GM23338 (cell line): ENCODE data around the gene RCBTB1. TPM values are rescaled to one million over a fixed set of nuclear protein-coding genes. Genes with fewer than 3 reads are reported as not detected.

Source experiments
- ATAC-seq: fragments of 200-7000 bp; cut with Tn5 transposase; 3 replicates; pipeline ENCODE4 v1.9.1; 2020
- DNase-seq: peaks from one replicate; pipeline ENCODE4 v3.0.0-alpha.2; 2015; ENCODE audit warnings: low spot score
- H2AFZ ChIP-seq: fragments of 200-600 bp; sonication (generic); 2 replicates; pipeline ENCODE4 v1.8.0; 2016; ENCODE audit warnings: antibody characterized with exemption, mild to moderate bottlenecking, moderate library complexity
- H3F3A ChIP-seq: fragments of 200-600 bp; sonication (generic); replicated peaks from 2 replicates; pipeline ENCODE4 v1.8.0; 2017; ENCODE audit warnings: antibody characterized with exemption, mixed run types, low read depth
- H3K27ac ChIP-seq: fragments of 200-600 bp; sonication (generic); 2 replicates; pipeline ENCODE4 v1.6.1; 2016; ENCODE audit warnings: low read depth
- H3K27me3 ChIP-seq: fragments of 200-600 bp; sonication (generic); 2 replicates; pipeline ENCODE4 v1.8.0; 2016; ENCODE audit warnings: mild to moderate bottlenecking, mixed run types, moderate library complexity; ENCODE audit not compliant: insufficient read depth
- H3K36me3 ChIP-seq: fragments of 200-600 bp; sonication (generic); 2 replicates; pipeline ENCODE4 v1.8.0; 2016; ENCODE audit warnings: mild to moderate bottlenecking; ENCODE audit not compliant: insufficient read depth
- H3K4me1 ChIP-seq: fragments of 200-600 bp; sonication (generic); 2 replicates; pipeline ENCODE4 v1.8.0; 2016; ENCODE audit warnings: mild to moderate bottlenecking, moderate library complexity; ENCODE audit not compliant: insufficient read depth
- H3K4me2 ChIP-seq: fragments of 200-600 bp; sonication (generic); 2 replicates; pipeline ENCODE4 v1.7.1; 2017; ENCODE audit warnings: mixed run types
- H3K4me3 ChIP-seq: fragments of 200-600 bp; sonication (generic); 2 replicates; pipeline ENCODE4 v1.6.1; 2016; ENCODE audit warnings: mixed run types
- H3K79me2 ChIP-seq: fragments of 200-600 bp; sonication (generic); replicated peaks from 2 replicates; pipeline ENCODE4 v1.8.0; 2017; ENCODE audit warnings: mild to moderate bottlenecking; ENCODE audit not compliant: insufficient read depth
- H3K9me2 ChIP-seq: fragments of 200-600 bp; sonication (generic); 2 replicates; pipeline ENCODE4 v1.8.0; 2017; ENCODE audit not compliant: insufficient read depth
- H4K20me1 ChIP-seq: fragments of 200-600 bp; sonication (generic); replicated peaks from 2 replicates; pipeline ENCODE4 v1.8.0; 2017; ENCODE audit warnings: mild to moderate bottlenecking; ENCODE audit not compliant: insufficient read depth
- H3K27ac Mint-ChIP-seq: 2 replicates; pipeline ENCODE4 v1.8.0; 2020; ENCODE audit warnings: inconsistent platforms, mild to moderate bottlenecking, moderate library complexity, mixed read lengths
- H3K27me3 Mint-ChIP-seq: 3 replicates; pipeline ENCODE4 v1.8.0; 2022; ENCODE audit warnings: low read depth, mild to moderate bottlenecking, moderate library complexity, mixed read lengths, inconsistent platforms; ENCODE audit not compliant: insufficient read depth, poor library complexity
- H3K36me3 Mint-ChIP-seq: 3 replicates; pipeline ENCODE4 v1.8.0; 2021; ENCODE audit warnings: low read depth, mild to moderate bottlenecking, inconsistent platforms, moderate library complexity, mixed read lengths
- H3K4me1 Mint-ChIP-seq: 3 replicates; pipeline ENCODE4 v1.8.0; 2020; ENCODE audit warnings: mild to moderate bottlenecking, inconsistent platforms, mixed read lengths
- H3K4me3 Mint-ChIP-seq: 3 replicates; pipeline ENCODE4 v1.8.0; 2021; ENCODE audit warnings: moderate library complexity, mild to moderate bottlenecking, inconsistent platforms, mixed read lengths
- H3K9me3 Mint-ChIP-seq: 3 replicates; pipeline ENCODE4 v1.8.0; 2020; ENCODE audit warnings: moderate library complexity, mild to moderate bottlenecking, inconsistent platforms, mixed read lengths
- CREB1 ChIP-seq: fragments of 250-450 bp; sonication (Bioruptor Pico); IDR thresholded peaks from 2 replicates; pipeline ENCODE4 v1.5.0; 2020; ENCODE audit warnings: low read depth, mild to moderate bottlenecking, moderate library complexity
- CTCF ChIP-seq, 2 experiments: fragments of 200-600 bp in 1 of 2; sonication (generic) in 1 of 2; conservative IDR thresholded peaks; 2 replicates each; pipeline versions ENCODE4 v1.5.1 to v1.6.1; 2016 to 2017; ENCODE audit warnings: antibody characterized with exemption in 2 of 2, low read depth in 2 of 2, mild to moderate bottlenecking in 2 of 2, moderate library complexity in 1 of 2
- ETS1 ChIP-seq: IDR thresholded peaks from 2 replicates; pipeline ENCODE4 v1.6.1; 2016; ENCODE audit warnings: antibody characterized with exemption
- EZH2 ChIP-seq: fragments of 200-600 bp; sonication (generic); IDR thresholded peaks from one replicate; pipeline ENCODE4 v1.8.0; 2017; ENCODE audit warnings: antibody characterized with exemption, mild to moderate bottlenecking, low read depth; ENCODE audit not compliant: unreplicated experiment
- JUNB ChIP-seq: IDR thresholded peaks from one replicate; pipeline ENCODE4 v1.6.1; 2016; ENCODE audit warnings: antibody characterized with exemption; ENCODE audit not compliant: unreplicated experiment
- NANOG ChIP-seq: IDR thresholded peaks from 2 replicates; pipeline ENCODE4 v1.6.1; 2016; ENCODE audit warnings: antibody characterized with exemption, borderline replicate concordance
- POLR2AphosphoS5 ChIP-seq: IDR thresholded peaks from 2 replicates; pipeline ENCODE4 v1.6.1; 2016; ENCODE audit warnings: antibody characterized with exemption, low read depth
- REST ChIP-seq: IDR thresholded peaks from one replicate; pipeline ENCODE4 v1.6.1; 2018; ENCODE audit warnings: antibody characterized with exemption; ENCODE audit not compliant: unreplicated experiment
- STAT1 ChIP-seq: IDR thresholded peaks from one replicate; pipeline ENCODE4 v1.6.1; 2016; ENCODE audit warnings: antibody characterized with exemption; ENCODE audit not compliant: unreplicated experiment
- ZNF114 ChIP-seq: fragments of 250-450 bp; sonication (Bioruptor Pico); IDR thresholded peaks from 2 replicates; pipeline ENCODE4 v1.5.0; 2020; ENCODE audit warnings: mild to moderate bottlenecking, moderate library complexity
- ZNF331 ChIP-seq: fragments of 250-450 bp; sonication (Bioruptor Pico); IDR thresholded peaks from 2 replicates; pipeline ENCODE4 v1.5.0; 2020; ENCODE audit warnings: low read depth, mild to moderate bottlenecking, moderate library complexity
- polyA plus RNA-seq: library from polyadenylated mRNA; unstranded; fragments of >200 nt; fragmentation: Nextera tagmentation; extraction: Ambion mirVana; gene quantifications from 2 replicates; pipeline ENCODE4 v1.2.1, GENCODE V29; 2016
- total RNA-seq: library from RNA; depleted of rRNA; stranded (reverse); fragments of >200 nt; shearing (Covaris generic); gene quantifications from 2 replicates; pipeline ENCODE4 v1.2.3, GENCODE V29; 2014

The RCBTB1 gene
- total and polyA plus RNA-seq, 2 experiments from 2014 or later = 10.8 to 33.5 TPM

- no peak for TF ChIP-seq CTCF (conservative IDR thresholded peaks at IDR 0.05; ENCODE audit: low read depth in 2 of 2)
- no peak for TF ChIP-seq JUNB
- no peak for TF ChIP-seq ETS1
- no peak for TF ChIP-seq STAT1
- TF ChIP-seq CREB1 (CRISPR knock-in tag) = no peak
Observed at GRCh38 chr13:49633710-49634109, 48.4 kb upstream of the RCBTB1 start (continued).

GRCh38 chr13:49632156-49632555 lies 46.8 kb upstream of the RCBTB1 start:
- peaks cover 8% of the 10 kb centered on the region for H3K27me3 Mint-ChIP-seq
- no peaks in the 10 kb centered on the region for H3K79me2 ChIP-seq
- H2AFZ ChIP-seq = no peak overlapping the region
- H3K36me3 Mint-ChIP-seq = 0 out of 3 replicates have a peak, but pooled peaks cover 4% of the 10 kb centered on the region
- peaks cover 7% of the 10 kb centered on the region; the same call in 1 of the 2 replicates for H3K4me1 ChIP-seq
- peaks cover 11% of the 10 kb centered on the region; the same call in 1 of the 2 replicates for H3K9me2 ChIP-seq
- H3K36me3 ChIP-seq = no peaks in the 10 kb centered on the region
- H3K4me3 Mint-ChIP-seq = no peak overlapping the region
- H3K4me2 ChIP-seq = no peak overlapping the region
- H3K4me1 Mint-ChIP-seq = peaks cover 22% of the 10 kb centered on the region
- H3K27ac ChIP-seq = no peak overlapping the region
- no peak overlapping the region for H3K4me3 ChIP-seq
- TF ChIP-seq EZH2 (no peak), POLR2AphosphoS5 (no peak), ETS1 (no peak), CREB1 (CRISPR knock-in tag) (no peak), JUNB (no peak), STAT1 (no peak), CTCF (conservative IDR thresholded peaks at IDR 0.05; ENCODE audit: low read depth in 2 of 2) (no peak), ZNF331 (CRISPR knock-in tag) (no peak), REST (no peak), NANOG (no peak), ZNF114 (CRISPR knock-in tag) (no peak)
- H4K20me1 ChIP-seq = no peaks in the 10 kb centered on the region
- H3F3A ChIP-seq = 0 out of 2 replicates have a peak, but pooled peaks cover 6% of the 10 kb centered on the region
- H3K27me3 ChIP-seq = no peaks in the 10 kb centered on the region
- ATAC-seq = no peak
- H3K9me3 Mint-ChIP-seq = no peaks in the 10 kb centered on the region
- DNase-seq = no peak
- no peak overlapping the region for H3K27ac Mint-ChIP-seq
